NCI-H82 (cell line): ENCODE measurements around the gene HSPG2.
"Not testable (repeated sequence)": the region's sequence is repeated elsewhere in the genome, so short reads cannot be mapped to it uniquely, and the experiment has no call there.

Source experiments
- DNase-seq: peaks from one replicate; lab custom pipeline; 2025; lab: John Stamatoyannopoulos, UW

HSPG2 gene

DNA sequence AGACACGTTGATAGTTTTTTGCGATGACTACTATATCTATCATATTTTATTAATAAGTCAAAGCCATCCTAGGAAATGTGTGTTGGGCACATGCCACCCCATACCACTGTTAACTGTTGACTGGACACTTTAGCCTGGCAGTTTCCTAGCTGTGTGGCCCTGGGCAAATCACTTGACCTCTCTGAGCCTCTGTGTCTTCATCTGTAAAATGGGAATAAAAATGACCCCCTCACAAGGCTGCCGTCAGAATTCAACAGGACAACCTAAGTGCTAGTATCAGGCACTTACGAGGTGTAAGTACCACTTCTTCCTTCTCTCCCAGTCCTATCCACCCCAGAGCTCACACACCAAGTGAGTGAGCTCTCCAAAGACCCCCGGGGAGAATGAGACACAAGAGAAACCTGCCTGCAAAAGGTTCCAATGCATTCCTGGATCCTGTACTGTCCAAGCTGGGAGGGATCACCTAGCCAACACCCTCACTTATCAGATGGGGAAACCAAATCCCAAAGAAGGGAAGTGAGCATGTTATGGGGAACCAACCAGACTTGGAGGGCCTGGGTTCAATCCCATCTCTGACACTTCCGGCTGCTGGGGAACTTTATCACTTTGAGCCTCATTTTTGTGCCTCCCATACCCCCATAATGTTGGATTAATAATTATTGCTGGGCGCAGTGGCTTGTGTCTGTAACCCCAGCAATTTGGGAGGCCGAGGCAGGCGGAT lies 24.9 kb downstream of the HSPG2 start:
- DNase-seq = no peak

DNA sequence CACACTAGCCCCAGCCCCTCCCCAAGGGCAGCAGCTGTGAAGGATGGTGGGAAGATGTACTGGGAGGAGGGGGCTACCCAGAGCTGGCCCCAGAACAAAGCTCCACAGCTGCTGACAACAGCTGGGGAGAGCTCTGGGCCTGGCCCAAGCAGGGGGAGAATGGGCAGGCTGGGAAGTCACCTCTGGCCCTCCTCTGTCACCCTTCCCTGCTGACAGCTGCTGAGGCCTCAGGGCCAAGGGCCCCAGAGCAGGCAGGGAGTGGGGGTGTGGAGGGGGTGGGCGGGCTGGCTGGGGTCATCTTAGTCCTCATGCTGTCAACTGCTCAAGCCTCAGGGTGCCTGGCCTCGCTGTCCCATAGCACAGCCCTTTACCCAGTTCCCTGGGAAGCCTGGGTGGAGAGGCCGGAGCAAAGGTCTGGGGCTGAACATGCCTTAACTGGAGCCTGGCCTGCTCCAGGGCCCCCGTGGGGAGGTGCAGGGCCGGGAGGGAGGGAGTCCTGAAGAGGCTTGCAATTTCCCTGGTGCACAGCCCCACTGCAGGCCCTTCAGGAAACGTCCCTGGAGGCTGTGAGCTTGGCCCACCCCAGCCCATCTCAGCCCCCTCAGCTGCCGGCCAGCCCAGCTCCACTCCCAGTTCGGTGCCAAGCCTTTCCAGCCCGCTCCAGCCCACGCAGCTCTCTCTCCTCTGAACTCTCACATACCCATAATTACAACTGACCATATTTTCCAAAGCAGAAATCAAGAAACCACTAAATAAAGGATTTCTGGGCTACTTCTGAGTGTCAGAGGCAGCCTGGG lies 25.7 kb downstream of the HSPG2 start:
- DNase-seq = peak; percentile 33

DNA sequence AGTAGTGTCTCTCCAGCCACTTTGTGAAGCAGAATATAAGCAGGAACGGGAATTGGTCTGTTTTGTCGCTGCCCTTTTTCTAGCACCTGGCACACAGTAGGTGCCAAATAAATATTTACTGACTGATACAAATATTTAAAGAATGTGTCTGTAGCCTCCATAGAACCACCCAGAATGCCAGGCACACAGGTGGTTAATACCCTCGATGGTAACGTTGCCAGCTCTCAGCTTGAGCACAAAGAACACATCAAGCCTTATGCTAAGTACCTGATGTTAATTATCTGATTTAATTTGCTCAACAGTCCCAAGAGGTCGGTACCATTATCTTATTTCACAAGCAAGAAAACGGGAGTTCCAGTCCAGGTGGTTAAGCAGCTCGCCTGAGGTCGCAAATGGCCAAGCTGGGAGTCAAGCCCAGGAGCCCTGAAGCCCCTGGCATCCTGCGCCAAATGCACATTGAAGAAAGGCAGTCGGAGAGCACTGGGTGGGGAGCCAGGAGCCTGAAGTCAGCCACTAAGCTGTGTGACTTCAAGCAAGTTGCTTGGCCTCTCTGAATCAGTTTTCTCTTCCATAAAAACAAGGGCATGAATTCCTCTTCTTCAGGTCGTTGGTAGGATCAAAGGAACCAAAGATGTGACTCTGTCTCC lies 26.4 kb downstream of the HSPG2 start:
- DNase-seq = no peak

DNA sequence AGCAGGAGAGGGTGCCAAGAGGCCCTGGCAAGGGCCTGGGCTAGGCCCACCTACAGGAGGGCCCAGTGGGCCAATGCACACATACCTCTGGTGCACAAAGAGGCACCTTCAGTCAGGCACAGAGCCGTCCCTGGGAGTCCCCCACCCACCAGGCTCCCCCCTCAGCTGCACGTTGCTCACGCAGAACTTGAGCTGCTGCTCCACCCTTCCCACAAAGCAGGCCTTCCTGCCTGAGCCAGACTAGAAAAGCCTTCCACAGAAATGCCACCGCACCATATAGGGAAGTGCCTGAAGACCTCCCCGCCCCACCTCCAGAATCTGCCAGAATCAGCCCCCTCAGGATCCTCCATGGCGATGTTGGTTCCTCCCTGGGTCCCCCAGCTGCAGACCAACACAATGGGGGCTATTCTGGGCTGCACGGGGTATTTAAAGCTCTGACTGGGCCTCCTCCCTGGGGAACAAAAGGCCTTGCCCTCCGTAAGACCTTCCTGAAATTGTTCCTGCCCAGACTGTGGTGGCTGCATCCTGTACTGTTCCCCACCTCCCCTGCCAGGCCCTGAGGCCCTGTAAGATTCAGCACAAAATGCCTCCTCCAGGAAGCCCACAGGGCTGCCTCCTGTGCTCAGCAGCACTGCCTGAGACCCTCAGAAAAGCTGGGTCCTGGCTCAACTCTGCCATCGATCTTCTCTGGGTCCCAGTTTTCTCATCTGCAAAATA lies 27.2 kb downstream of the HSPG2 start:
- DNase-seq = no peak

DNA sequence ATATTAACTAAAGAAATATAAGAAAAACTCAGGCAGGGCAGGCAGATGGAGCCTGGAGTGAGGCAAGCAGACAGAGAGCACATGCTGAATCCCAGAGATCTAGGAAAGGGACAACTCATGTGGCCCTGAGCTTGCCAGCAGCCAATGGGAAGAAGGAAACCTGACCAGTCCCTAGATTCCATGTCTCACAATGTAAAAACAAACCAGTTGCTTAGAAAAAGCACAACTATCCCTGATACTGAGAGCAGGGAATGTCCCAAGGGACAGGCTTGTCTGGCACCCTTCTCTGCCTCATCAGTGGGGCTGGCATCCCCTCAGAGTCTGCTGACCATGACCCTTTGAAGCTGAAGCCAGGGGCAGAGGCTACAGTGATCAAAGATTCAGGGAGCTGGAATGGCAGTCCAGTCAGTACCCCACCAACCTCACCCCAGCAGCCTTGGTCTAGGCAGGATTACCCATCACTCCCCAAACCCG lies 27.8 kb downstream of the HSPG2 start:
- DNase-seq = no peak

DNA sequence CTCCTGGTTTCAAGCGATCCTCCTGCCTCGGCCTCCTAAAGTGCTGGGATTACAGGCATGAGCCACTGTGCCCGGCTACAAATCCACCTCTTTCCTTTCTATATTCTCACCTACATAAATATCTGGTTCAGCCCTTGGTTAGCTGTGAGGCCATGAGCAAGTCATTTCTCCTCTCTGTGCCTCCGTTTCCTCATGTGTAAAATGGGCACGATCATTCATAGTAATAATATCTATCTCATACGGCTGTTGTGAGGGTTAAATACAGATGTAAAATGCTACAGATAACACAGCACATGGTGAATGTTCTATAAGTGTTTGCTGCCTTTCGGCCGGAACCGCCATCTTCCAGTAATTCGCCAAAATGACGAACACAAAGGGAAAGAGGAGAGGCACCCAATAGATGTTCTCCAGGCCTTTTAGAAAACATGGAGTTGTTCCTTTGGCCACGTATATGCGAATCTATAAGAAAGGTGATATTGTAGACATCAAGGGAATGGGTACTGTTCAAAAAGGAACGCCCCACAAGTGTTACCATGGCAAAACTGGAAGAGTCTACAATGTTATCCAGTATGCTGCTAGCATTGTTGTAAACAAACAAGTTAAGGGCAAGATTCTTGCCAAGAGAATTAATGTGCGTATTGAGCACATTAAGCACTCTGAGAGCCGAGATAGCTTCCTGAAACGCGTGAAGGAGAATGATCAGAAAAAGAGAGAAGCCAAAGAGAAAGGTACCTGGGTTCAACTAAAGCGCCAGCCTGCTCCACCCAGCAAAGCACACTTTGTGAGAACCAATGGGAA lies 29.2 kb downstream of the HSPG2 start:
- not testable (repeated sequence) for DNase-seq

DNA sequence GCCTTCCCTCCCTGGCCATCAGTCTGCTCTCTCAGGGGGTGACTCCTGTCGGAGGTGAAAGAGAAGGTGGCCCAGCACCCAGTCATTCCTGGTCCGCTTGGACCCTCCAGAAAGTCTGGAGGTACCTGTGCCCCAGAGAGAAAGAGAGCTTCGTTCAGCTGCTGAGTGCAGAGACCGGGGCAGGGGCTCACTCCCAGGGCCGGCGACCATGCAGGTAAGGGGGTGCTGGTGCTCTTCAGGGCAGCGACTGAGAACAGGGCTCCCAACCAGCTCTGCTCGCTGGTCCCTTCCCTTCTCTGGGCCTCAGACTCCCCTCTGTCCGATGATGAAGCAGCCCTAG lies 30.1 kb downstream of the HSPG2 start:
- DNase-seq = no peak

DNA sequence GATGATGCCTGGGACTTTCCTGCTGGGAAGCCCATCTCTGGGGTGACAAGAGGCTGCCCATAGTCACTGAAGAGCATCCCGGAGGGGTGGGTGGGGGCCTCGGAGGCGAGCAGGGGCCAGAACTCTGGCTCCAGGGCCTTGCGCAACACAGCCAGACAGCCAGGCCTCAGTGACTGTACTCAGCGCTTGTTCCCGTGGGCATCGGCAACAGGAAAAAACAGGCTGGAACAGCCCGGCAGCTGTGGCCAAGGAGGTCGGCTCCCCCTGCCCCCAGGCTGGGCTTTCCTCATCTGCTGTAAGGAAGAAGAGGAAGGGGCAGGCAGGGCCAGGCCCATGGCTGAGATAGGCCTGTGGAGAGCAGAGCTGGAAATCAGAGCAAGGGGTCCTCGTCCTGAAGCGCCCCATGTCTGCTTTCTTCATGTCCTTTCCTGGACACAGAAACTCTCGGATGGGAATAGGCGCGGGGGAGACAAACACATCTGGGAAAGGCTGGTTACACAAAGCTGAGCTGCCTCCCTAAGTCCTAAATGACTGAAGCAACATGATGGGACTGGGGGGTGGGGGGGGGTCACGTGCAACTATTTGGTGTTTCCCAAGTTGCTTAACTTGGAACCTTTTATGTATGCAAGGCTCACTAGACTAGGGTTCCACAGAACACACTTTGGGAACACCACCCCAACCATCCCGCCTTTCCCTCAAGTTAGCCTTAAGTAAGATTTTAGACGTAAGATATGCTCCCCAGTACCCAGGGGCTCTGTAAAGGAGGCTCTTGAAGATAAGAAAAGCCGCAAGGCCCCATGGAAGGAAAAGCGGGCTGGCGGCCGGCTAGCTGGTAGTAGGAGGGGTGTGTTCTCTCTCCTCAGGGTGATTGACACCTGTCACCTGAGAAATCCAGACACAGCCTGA lies 30.7 kb downstream of the HSPG2 start:
- DNase-seq = no peak

DNA sequence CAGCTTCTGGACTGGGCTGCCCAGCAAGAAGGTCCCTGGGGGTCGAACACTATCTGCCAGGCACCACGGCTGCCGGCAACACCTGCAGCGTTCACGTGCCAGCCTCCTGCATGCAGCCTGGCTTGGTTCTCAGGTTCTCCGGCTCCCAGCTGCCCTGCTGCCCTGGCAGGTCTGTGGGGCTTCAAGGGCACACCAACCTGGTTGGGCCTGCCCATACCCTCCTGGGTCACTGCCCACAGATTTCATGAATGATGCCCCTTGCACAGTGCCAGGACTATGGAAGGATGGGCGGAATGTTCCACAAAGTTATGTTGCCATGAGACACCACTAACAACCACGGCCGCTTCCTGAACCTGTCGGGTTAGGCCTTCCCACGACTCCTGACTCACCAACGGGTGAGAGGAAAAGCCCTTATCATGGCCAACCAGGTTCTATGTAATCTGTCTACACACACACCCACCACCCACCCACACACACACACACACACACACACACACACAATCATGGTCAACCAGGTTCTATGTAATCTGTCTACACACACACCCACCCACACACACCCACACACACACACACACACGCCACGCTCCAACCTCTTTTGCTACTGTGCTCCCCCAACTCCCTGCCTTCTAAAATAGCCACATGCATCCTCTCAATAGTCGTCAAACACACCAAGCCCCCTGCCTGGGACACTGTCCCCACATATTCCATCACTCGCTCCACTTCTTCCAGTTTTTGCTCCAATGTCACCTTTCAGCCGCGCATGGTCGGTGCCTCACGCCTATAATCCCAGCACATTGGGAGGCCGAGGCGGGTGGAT lies 32.2 kb downstream of the HSPG2 start:
- DNase-seq = no peak

DNA sequence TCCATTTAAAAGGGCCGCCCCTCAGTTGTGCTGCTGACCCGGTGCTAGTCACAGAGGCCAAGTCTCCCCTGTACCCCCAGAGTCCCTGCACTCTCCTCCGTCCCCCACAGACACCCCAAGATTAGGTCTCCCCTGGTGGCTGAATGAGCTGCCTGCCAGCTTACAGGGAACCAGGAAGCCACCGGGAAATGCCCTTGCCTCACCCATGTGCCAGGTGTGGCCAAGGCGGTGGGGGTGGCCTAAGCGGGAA lies 32.7 kb downstream of the HSPG2 start:
- no peak for DNase-seq

DNA sequence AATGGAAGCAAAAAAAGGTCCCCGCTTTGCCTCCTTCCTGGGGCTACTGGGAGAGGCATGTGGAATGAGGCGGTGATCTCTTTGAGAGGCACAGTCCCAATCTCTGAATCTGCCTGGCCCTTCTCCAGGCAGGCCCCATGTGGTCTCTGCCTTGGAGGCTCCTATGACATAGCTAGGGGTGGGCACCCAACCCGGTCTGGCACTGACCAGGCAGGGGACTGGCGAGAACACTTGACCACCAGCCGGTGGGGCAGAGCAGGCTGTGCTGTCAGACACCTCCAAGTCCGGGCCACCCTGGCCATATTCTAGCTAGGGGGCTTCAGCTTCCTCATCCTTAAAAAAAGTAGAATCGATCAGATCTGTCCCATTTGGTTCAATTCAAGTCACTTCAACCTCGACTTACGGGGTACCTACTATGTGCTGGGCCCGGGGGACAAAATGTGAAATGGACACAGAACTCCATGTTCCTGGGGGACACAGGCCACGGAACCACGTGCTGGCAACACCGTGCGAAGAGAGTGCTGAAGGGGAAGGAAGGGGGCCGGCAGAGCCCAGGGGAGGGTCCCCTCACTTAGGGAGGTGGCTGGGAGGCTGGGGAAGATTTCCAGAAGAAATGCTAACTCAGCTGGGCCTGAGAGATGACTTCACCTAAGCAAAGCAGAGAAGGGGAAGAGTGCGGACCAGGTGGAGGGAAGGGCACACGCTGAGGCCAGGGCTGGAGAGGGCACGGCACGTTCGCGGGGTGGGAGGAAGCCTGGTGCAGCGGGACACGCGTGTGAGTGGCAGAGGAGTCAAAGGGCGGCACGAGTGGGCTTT lies 33.3 kb downstream of the HSPG2 start:
- no peak for DNase-seq

DNA sequence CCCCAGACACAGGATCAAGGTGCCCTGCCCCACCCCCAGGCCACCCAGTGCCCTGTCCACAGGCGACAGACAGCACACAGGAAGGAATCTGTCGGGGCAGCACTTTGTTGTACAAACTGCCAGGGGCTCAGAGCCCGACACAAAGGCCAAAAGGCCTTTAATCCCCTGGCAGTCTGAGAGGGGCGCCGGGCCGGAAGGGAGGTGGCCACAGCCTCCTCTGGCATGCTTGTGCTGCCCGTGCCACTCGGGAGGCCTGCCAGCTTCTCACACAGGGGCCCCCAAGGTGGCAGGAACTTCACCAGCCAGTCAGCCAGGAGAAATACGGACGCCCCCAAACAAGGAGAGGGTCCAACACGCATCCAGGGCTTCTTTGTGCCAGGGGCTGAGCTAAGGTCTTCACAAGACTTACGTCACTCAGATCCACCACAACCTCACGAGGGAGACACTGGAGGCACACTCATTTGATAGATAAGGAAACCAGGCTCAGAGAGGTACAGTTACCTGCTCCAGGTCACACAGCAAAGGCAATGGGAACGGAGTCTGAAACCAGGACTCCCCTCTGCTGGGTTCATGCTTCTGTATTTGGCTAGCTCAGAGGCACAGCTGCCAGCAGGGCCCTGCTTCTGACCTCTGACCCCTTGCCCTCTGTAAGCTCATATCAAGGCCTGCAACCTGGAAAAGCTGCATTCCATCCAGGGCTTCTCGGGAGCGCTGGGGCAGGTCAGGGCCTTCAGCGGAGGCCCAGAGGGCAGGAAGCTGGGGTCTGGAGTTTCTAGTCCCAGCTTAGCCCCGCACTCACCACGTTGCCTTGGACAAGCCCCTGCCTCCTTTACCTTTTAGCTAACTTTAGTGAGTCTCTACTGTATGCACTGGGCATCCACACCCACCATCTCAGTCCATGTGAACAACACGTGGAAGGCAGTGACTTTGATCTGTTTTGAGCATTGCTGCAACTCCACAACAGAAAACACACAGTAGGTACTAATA lies 34.8 kb downstream of the HSPG2 start:
- no peak for DNase-seq

DNA sequence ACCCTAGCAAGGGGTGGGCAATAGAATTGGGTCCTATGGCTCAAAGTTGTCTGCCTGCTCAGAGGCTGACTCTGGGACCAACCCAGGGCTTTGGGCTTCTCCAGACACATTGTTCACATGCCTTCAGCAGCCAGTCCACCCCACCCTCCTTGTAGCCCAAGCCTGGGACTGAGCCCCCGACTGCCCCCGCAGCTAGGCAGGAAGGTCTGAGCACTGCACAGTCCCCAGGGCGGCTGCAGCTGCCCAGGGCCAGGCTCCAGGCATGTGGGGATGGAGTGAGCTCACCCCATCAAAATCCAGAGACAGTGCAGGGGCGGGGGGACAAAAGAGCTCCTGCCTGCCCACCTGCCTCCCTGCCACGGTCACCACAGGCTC lies 35.6 kb downstream of the HSPG2 start:
- DNase-seq = no peak

DNA sequence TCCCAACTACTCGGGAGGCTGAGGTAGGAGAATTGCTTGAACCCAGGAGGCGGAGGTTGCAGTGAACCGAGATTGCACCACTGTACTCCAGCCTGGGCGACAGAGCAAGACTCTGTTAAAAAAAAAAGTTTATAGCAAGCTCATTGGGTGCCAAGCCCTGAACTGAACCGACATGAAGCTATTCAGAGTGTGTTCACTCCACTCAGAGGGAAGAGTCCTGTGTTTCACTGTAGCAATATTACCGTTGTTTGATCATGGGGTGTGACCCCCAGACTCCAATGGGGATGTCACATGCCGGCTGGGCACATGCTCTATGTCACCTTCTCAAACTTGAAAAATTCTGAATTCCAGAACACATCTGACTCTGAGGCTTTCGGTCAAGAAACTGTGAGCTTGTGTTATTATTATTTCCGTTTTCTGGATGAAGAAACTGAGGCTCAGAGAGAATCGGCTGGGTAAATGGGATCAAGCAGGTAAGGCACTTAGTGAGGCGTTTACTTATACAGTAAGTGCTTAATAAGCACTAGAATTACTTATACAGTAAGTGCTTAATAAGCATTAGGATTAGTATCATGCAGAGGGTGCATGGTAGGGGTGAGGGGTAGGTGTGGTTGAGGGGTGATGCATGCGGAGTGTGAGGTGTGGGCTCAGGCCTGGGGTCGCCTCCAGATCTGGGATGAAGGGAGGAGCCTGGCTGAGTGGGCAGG lies 36.2 kb downstream of the HSPG2 start:
- no peak for DNase-seq

DNA sequence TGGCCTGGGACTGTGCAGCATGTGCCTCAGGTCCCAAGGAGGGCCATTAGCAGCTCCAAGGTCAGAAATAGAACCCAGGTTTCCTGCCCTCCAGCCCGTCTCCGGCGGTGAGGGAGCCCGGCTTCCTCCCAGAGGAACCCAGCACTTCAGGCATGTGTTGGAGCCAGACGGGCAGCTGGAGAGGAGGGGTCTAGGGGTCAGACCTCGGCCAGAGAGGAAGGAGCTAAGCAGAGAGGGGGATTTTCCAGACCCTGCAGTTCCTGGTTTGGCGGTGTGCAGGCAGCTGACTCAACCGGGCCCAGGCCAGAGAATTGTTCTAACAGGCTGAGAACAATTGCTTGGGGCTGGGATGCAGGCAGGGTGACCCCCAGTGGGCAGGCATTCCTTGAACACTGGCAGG lies 37.1 kb downstream of the HSPG2 start:
- no peak for DNase-seq

DNA sequence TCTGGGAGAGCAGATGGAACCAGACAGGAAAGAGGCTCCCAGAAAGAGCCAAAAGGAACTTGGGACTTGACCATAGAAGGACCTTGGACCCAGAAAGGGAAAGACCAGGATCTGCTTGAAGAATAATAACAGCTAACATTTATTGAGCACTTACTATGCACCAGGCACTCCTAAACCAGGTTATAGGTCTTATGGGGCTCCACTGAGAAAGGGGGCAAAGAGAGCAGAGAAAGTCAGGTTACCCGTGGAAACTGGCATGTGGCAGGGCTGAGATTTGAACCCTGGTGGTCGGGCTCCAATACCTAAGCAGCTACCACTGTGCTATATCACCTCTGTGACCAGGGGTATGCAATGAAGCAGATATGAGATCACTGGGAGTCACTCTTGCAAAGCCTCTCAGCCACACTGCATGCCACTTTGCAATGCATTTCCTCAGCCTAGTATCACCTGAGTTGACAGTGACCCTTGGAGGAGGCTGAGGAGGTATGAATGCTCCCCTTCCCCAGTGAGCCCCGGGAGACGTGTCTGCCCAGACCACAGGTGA lies 37.8 kb downstream of the HSPG2 start:
- no peak for DNase-seq
